H9 (cell line): ENCODE results near the gene TBC1D22A. TPM values are rescaled to one million over a fixed set of nuclear protein-coding genes. Genes with fewer than 3 reads are reported as not detected.

Experiments
- DNase-seq: peaks from one replicate; pipeline ENCODE4 v3.0.0-alpha.2; 2017
- H2AFZ ChIP-seq: one replicate; pipeline ENCODE4 v1.6.1; 2013; ENCODE audit warnings: mild to moderate bottlenecking, low read length, control low read depth, moderate library complexity
- H2AK5ac ChIP-seq: 2 replicates; pipeline ENCODE4 v1.6.1; 2013; ENCODE audit warnings: low read length, control low read depth, mixed read lengths; ENCODE audit not compliant: insufficient read length
- H2BK120ac ChIP-seq: one replicate; pipeline ENCODE4 v1.6.1; 2013; ENCODE audit warnings: low read depth, mild to moderate bottlenecking, low read length, control low read depth, inconsistent platforms; ENCODE audit not compliant: poor library complexity, severe bottlenecking
- H2BK12ac ChIP-seq: 2 replicates; pipeline ENCODE4 v1.6.1; 2013; ENCODE audit warnings: low read length, control low read depth, mixed read lengths, low read depth; ENCODE audit not compliant: insufficient read length
- H2BK15ac ChIP-seq: 2 replicates; pipeline ENCODE4 v1.6.1; 2013; ENCODE audit warnings: low read depth, low read length, control low read depth
- H2BK20ac ChIP-seq: one replicate; pipeline ENCODE4 v1.6.1; 2013; ENCODE audit warnings: low read depth, mild to moderate bottlenecking, low read length, control low read depth, inconsistent platforms; ENCODE audit not compliant: poor library complexity, severe bottlenecking
- H2BK5ac ChIP-seq: 2 replicates; pipeline ENCODE4 v1.6.1; 2013; ENCODE audit warnings: low read length, control low read depth, mixed read lengths; ENCODE audit not compliant: insufficient read length
- H3K14ac ChIP-seq: 2 replicates; pipeline ENCODE4 v1.6.1; 2013; ENCODE audit warnings: low read length, control low read depth; ENCODE audit not compliant: insufficient read depth
- H3K18ac ChIP-seq: 2 replicates; pipeline ENCODE4 v1.6.1; 2013; ENCODE audit warnings: low read depth, mild to moderate bottlenecking, mixed read lengths, low read length, control low read depth; ENCODE audit not compliant: insufficient read length
- H3K23ac ChIP-seq: 2 replicates; pipeline ENCODE4 v1.6.1; 2013; ENCODE audit warnings: low read length, control low read depth, mixed read lengths, low read depth; ENCODE audit not compliant: insufficient read length
- H3K23me2 ChIP-seq: 2 replicates; pipeline ENCODE4 v1.6.1; 2013; ENCODE audit warnings: low read depth, mild to moderate bottlenecking, mixed read lengths, low read length, control low read depth; ENCODE audit not compliant: insufficient read length, poor library complexity, severe bottlenecking
- H3K27ac ChIP-seq: 2 replicates; pipeline ENCODE4 v1.5.1; 2013; ENCODE audit warnings: low read length, control low read depth, mixed read lengths, low read depth; ENCODE audit not compliant: insufficient read length
- H3K27me3 ChIP-seq: 2 replicates; pipeline ENCODE4 v1.6.1; 2013; ENCODE audit warnings: low read length, control low read depth, inconsistent platforms; ENCODE audit not compliant: insufficient read depth
- H3K4ac ChIP-seq: 2 replicates; pipeline ENCODE4 v1.6.1; 2013; ENCODE audit warnings: low read depth, mild to moderate bottlenecking, control low read depth, inconsistent platforms, low read length, moderate library complexity
- H3K4me1 ChIP-seq: 2 replicates; pipeline ENCODE4 v1.6.1; 2013; ENCODE audit warnings: low read length, control low read depth, inconsistent platforms; ENCODE audit not compliant: insufficient read depth
- H3K4me2 ChIP-seq: 2 replicates; pipeline ENCODE4 v1.6.1; 2013; ENCODE audit warnings: low read length, control low read depth, mixed read lengths; ENCODE audit not compliant: insufficient read length, insufficient read depth
- H3K56ac ChIP-seq: 2 replicates; pipeline ENCODE4 v1.6.1; 2013; ENCODE audit warnings: low read depth, mild to moderate bottlenecking, mixed read lengths, low read length, control low read depth; ENCODE audit not compliant: insufficient read length
- H3K79me1 ChIP-seq: 2 replicates; pipeline ENCODE4 v1.6.1; 2013; ENCODE audit warnings: low read depth, mild to moderate bottlenecking, moderate library complexity, low read length, control low read depth, inconsistent platforms; ENCODE audit not compliant: insufficient read depth, poor library complexity, severe bottlenecking
- H3K79me2 ChIP-seq: 2 replicates; pipeline ENCODE4 v1.6.1; 2013; ENCODE audit warnings: low read length, control low read depth, inconsistent platforms; ENCODE audit not compliant: insufficient read depth
- H3K9ac ChIP-seq: 2 replicates; pipeline ENCODE4 v1.6.1; 2013; ENCODE audit warnings: low read length, control low read depth, mixed read lengths; ENCODE audit not compliant: insufficient read length; ENCODE audit errors: extremely low read depth
- H3K9me3 ChIP-seq: one replicate; pipeline ENCODE4 v1.6.1; 2013; ENCODE audit warnings: low read depth, low read length, inconsistent platforms; ENCODE audit not compliant: control insufficient read depth
- H3T11ph ChIP-seq: one replicate; pipeline ENCODE4 v1.6.1; 2013; ENCODE audit warnings: mild to moderate bottlenecking, low read length, control low read depth, inconsistent platforms
- H4K20me1 ChIP-seq: one replicate; pipeline ENCODE4 v1.6.1; 2013; ENCODE audit not compliant: control insufficient read depth, insufficient read length, insufficient read depth
- H4K5ac ChIP-seq: 2 replicates; pipeline ENCODE4 v1.6.1; 2013; ENCODE audit warnings: low read depth, mild to moderate bottlenecking, mixed read lengths, low read length, control low read depth; ENCODE audit not compliant: insufficient read length
- H4K8ac ChIP-seq: replicated peaks from 2 replicates; pipeline ENCODE4 v1.6.1; 2013; ENCODE audit warnings: low read length, control low read depth, mixed read lengths, low read depth; ENCODE audit not compliant: insufficient read length
- H4K91ac ChIP-seq: 2 replicates; pipeline ENCODE4 v1.6.1; 2013; ENCODE audit warnings: low read depth, mild to moderate bottlenecking, moderate library complexity, mixed read lengths, low read length, control low read depth; ENCODE audit not compliant: insufficient read length
- H3K27ac Mint-ChIP-seq, 3 experiments: 2 replicates in 2 of 3; 3 replicates in 1 of 3; pipeline ENCODE4 v1.8.0; 2020 to 2021; ENCODE audit warnings: mixed read lengths in 3 of 3, mild to moderate bottlenecking in 1 of 3, moderate library complexity in 1 of 3
- H3K27me3 Mint-ChIP-seq: 2 replicates; pipeline ENCODE4 v1.8.0; 2021; ENCODE audit warnings: low read depth, mild to moderate bottlenecking, moderate library complexity, mixed read lengths
- H3K36me3 Mint-ChIP-seq, 3 experiments: 2 replicates in 2 of 3; 3 replicates in 1 of 3; pipeline ENCODE4 v1.8.0; 2020 to 2021; ENCODE audit warnings: low read depth in 3 of 3, mixed read lengths in 3 of 3; ENCODE audit not compliant: insufficient read depth in 1 of 3
- H3K4me1 Mint-ChIP-seq, 2 experiments: 2 replicates each; pipeline ENCODE4 v1.8.0; 2020; ENCODE audit warnings: mixed read lengths in 2 of 2
- H3K4me3 Mint-ChIP-seq, 2 experiments: 2 replicates in 1 of 2; 3 replicates in 1 of 2; pipeline ENCODE4 v1.8.0; 2020 to 2021; ENCODE audit warnings: mild to moderate bottlenecking in 2 of 2, mixed read lengths in 2 of 2, moderate library complexity in 1 of 2
- H3K9me3 Mint-ChIP-seq, 2 experiments: 2 replicates in 1 of 2; 3 replicates in 1 of 2; pipeline ENCODE4 v1.8.0; 2020; ENCODE audit warnings: mild to moderate bottlenecking in 2 of 2, mixed read lengths in 2 of 2, moderate library complexity in 1 of 2
- CTCF ChIP-seq: fragments of 200-600 bp; sonication (generic); conservative IDR thresholded peaks from 3 replicates; pipeline ENCODE4 v1.8.0; 2021; ENCODE audit warnings: antibody characterized with exemption, mild to moderate bottlenecking
- WGBS: extraction: QIAGEN DNeasy Blood & Tissue Kit; methylation state at CpG from one replicate; pipeline ENCODE4 v1.1.7; 2013; ENCODE audit warnings: missing lambda C conversion rate, low lambda C conversion rate, mixed read lengths; ENCODE audit not compliant: insufficient read length; ENCODE audit errors: extremely low coverage; 5-methylcytosine and 5-hydroxymethylcytosine counted together
- total RNA-seq: library from RNA; stranded (reverse); gene quantifications from 2 replicates; pipeline ENCODE4 v1.2.1, GENCODE V29; 2021

TBC1D22A gene
- total RNA-seq, 1 experiment from 2014 or later = 20.8 TPM

- Histone ChIP-seq H3T11ph (no peak overlapping the region), H3K27me3 (no peaks in the 10 kb centered on the region), H3K79me1 (no peaks in the 10 kb centered on the region), H4K5ac (no peak overlapping the region), H2AFZ (no peak overlapping the region), H3K23me2 (no peaks in the 10 kb centered on the region), H3K9me3 (no peaks in the 10 kb centered on the region), H2AK5ac (no peak overlapping the region), H3K79me2 (no peaks in the 10 kb centered on the region), H3K27ac (no peak overlapping the region), H2BK15ac (no peak overlapping the region), H3K4me2 (no peak overlapping the region), H3K18ac (peak overlapping the region; percentile 31), H3K56ac (no peak overlapping the region), H3K4ac (no peak overlapping the region), H3K14ac (peak overlapping the region; percentile 21; the same call in 1 of the 2 replicates), H4K20me1 (peaks cover 2% of the 10 kb centered on the region), H2BK20ac (no peak overlapping the region), H3K23ac (no peak overlapping the region), H2BK5ac (no peak overlapping the region), H3K4me1 (peaks cover 5% of the 10 kb centered on the region; the same call in 1 of the 2 replicates), H2BK12ac (no peak overlapping the region), H2BK120ac (no peak overlapping the region), H4K91ac (no peak overlapping the region), H4K8ac (no peak overlapping the region), H3K9ac (no peak overlapping the region)
- no CpG with 5 or more reads among the region's 2 CpGs for WGBS
- peaks cover 51 to 57% of the 10 kb centered on the region in 2 experiments for H3K4me1 Mint-ChIP-seq
- H3K9me3 Mint-ChIP-seq = no peaks in the 10 kb centered on the region; a peak in 2 of 5 replicates
- DNase-seq = peak; percentile 74
- TF ChIP-seq CTCF = no peak
- no peak overlapping the region for H3K4me3 Mint-ChIP-seq
- peaks cover 0 to 7% (median 2%) of the 10 kb centered on the region in 3 experiments; a peak in 3 of 7 replicates for H3K36me3 Mint-ChIP-seq
- no peaks in the 10 kb centered on the region for H3K27me3 Mint-ChIP-seq
- H3K27ac Mint-ChIP-seq = peak overlapping the region; percentile 50 to 98 (median 96); a peak in 4 of 7 replicates
These were observed 340.2 kb downstream of the TBC1D22A start for GRCh38 chr22:47102648-47103047.
